Activated CD4-positive, alpha-beta T cell treated with anti-CD3 and anti-CD28 coated beads, Interleukin-2, amount 50 U/mL, for 4 hours (primary cell): Measurements from ENCODE around the gene PPP2R5C.
"Not testable (repeated sequence)": the region's sequence is repeated elsewhere in the genome, so short reads cannot be mapped to it uniquely, and the experiment has no call there.

Source experiments
- DNase-seq, 2 experiments: peaks; one replicate each; pipeline ENCODE4 v3.0.0-alpha.2; 2020

Gene PPP2R5C

DNA sequence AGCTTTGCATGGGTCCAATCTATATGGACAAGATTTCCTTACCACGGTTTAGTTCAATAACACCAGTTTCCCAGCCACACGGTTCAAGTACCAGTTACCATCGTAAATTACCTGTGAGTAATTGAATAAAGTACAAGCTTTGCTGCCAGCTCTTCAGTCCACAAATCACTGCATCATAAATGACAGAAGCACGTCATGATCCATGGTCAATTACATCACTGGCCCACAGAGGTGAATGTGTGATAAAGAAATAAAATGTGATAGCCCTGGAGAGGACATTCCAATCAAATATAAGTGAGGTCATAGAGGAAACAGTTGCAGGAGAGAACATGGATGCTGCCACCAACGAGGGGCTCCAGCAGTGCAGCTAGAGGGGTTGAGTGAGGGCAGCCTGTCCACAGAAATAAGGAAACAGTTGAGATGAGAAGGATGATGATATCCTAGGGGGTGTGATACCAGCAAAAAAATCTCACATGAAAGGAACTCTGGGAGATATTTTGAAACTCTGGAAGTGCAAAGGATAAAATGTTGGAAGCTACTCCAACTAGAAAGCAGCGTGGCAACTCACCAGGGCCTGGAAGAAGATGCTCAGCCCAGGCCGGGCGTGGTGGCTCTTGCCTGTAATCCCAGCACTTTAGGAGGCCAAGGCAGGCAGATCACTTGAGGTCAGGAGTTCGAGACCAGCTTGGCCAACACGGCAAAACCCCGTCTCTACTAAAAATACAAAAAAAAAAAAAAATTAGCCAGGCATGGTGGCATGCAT lies 197.1 kb downstream of the PPP2R5C start:
- DNase-seq: no peak

- DNase-seq: no peak
These were observed 197.8 kb downstream of the PPP2R5C start for GRCh38 chr14:101959277-101959676.

- no peak for DNase-seq
These were observed 198.7 kb downstream of the PPP2R5C start for GRCh38 chr14:101960225-101960624.

DNA sequence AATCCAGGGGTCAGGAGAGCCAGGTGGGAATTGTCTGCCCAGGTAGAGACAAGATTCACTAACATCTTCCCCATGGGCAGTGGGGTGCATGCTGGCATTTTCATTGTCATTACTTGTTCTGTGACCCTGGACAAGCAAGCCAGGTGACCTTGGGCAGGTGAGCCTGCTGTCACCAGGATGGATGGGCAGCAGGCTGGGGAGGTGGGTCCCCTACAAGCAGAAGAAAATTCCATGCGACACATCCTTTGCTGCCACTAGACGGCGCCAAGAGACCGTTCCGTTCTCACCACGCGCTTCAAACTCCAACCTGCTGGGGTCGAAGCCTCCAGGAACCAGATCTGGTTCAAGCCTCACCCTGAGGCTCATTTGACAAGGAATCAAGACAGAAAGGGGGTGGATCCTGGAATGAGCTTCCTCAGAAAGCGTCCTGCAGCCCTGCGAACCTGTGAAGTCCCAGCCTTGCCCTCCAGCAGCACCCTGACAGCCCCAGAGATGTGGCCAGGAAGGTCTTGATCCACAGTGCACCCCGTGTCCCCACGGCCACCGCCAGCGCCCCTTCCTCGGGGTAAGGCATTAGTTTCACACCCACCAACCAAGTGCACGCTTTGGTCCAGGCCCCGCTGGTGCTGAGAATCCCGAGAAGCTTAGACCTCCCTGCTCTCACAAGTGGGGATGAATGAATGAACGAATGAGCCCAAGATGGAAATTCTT lies 199.7 kb downstream of the PPP2R5C start:
- peak; percentile 66 to 68 for DNase-seq

DNA sequence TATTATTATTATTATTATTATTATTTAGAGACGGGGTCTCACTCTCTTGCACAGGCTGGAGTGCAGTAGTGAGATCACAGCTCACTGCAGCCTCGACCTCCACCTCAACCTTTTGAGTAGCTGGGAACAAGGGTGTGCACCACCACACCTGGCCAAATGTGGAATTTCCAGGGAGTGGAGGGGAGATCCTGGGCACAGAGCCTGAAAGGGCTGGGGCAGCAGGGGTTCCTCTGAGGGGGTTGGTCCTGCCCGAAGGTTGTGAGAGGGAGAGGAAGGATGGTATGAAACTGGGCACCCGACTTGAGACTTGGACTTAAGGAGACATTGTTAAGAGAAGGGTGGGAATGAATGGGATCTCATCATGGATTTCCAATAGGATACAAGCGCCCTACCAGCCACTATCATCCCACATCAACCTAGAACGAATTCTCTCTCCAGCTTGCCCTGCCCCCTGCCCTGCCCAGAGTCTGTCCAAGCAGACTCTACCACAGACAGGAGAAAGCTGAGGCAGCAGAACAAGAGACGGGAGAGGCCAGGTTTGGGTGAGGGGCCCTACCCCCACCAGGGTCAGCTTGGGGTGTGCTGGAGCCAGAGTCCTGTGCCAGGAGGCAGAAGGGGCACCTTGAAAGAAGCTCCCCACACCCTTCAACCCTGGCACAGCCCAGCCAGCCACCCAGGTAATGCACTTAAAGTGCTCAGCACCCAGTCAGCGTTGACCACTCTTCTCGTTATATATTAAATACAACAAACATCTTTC lies 200.4 kb downstream of the PPP2R5C start:
- no peak for DNase-seq

- no peak for DNase-seq
These were observed 201.0 kb downstream of the PPP2R5C start for GRCh38 chr14:101962503-101962874.

- DNase-seq: no peak
These were observed 201.5 kb downstream of the PPP2R5C start for GRCh38 chr14:101963052-101963451.

DNA sequence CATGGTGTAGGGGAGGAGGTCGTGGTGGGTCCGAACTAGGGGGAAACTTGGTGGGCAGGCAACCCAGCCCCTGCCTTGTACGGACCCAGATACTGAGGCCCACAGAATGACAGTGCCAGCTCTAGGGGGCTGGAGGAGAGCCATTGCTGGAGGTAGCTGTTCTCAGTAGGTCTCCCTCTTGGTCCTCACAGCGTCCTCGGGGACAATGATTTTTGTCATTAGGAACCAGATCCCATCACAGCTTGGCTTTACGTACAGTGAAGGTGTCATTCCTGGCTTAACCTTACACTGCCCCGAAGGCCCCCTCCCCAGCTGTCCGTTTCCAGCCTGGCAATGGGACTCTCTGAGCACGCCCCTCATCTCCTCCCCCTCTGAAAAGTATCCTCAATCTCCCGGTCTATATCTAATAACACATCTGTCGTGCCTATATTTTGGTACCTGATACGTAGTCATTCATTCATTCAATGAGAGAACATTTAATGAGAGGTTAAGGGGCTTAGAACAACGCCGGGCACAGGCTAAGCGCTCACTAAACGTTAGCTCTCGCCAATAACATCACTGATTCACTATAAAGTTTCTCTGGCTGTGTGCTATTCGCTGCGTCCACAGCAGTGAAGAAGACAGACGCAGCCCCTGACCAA lies 202.3 kb downstream of the PPP2R5C start:
- no peak for DNase-seq

GRCh38 chr14:101964297-101965180 lies 203.0 kb downstream of the PPP2R5C start, which contains the start of gene DYNC1H1:
DYNC1H1 (plus strand) TSS chr14:101964573; CDS start chr14:101964692, 119 bp downstream.
- DNase-seq: peak; percentile 76 to 80

DNA sequence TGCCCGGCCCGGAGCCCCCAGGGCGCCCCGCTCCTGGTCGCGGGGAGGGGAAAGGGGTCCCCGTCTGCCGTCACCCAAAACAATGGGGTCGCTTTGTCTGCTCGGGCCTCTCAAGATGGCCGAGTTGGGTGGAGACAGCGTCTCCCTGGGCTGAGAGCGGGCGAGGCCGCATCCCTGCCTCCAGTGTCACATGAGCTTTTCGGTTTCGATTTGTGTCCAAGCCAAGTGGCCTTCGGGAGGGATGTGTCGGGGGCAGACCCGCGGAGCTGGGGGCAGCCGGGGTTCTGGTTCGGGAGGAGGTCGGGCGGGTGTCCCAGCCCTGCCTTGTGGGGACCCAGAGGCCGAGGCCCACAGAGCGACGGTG lies 203.7 kb downstream of the PPP2R5C start:
- DNase-seq: peak; percentile 34 to 40

DNA sequence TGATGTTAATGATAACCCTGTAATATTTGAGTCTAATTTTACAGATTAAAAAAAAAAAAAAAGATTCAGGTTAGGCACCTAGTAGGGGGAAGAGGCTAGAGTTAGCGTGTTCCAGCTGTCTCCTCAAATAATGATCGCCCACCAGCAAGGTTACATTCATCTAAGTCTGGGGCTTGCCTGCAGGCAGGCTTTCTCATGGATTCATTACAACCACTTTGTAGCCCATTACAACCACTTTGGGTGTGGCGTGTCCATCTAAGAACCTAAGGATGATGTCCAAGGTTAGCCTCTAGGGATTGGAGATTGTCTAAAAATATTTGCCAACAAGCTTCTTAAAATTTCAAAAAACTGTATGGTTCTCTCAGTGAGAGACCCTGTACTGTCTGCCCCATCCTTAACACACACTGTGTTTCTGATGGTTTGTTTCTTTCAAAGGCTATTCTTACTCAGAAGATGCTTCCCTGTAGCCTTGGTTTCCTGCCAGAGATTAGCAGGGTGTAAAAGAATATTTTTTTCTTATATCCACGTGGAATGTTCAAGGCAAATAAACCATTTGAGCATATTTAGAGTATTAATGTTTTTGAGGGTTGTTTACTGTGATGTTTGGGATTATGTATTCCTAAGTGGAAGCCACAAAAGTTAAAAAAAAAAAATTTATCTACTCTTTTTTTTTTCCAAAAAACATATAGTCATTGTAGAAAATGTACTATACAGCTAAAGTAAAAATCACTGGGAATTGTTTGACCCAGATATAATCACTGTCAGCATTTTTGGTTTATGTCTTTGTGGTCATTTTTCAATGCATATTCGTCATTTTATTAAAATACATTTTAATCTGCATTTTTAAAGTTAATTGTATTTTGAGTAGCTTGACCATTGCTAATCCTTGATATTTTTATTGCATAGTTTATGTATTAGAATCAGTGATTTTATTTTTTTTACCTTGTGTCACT lies 204.5 kb downstream of the PPP2R5C start:
- DNase-seq: no peak

- no peak for DNase-seq
These were observed 205.2 kb downstream of the PPP2R5C start for GRCh38 chr14:101966742-101967141.

DNA sequence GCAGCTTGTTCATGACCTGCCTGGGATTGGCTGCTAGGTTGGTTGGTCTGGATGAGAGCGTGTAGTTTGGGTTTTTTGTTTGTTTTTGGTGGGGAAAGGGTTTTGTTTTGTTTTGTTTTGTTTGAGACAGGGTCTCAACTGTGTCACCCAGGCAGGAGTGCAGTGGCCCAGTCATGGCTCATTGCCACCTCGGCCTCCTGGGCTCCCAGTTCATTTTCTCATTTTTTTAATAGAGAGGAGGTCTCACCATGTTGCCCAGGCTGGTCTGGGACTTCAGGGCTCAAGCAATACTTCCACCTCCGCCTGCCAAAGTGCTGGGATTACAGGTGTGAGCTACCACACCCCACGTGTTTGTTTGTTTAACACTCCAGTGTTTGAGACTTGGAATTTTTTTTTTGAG lies 206.7 kb downstream of the PPP2R5C start:
- no peak for DNase-seq

GRCh38 chr14:101969481-101969880 lies 208.0 kb downstream of the PPP2R5C start:
- DNase-seq: no peak

DNA sequence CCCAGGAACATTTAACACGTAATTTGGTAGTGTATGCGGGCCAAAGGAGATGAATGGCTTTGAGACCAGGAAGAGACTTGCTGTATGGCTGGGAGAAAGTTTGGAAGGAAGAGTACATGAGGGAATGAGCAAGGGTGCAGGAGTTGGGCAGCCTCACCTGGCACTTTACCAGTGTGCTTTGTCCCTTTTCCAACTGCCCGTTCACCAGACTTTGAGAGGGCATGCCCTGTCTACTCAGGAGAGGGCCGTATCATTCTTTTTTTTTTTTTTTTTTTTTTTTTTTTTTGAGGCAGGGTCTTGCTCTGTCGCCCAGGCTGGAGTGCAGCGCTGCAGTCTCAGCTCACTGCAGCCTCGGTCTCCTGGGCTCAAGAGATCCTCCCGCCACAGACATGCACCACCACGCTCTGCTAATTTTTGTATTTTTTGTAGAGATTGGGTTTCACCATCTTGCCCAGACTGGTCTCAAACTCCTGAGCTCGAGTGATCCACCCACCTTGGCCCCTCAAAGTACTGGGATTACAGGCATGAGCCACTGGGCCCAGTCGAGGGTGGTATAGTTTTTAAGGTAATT lies 209.4 kb downstream of the PPP2R5C start:
- DNase-seq: no peak

- DNase-seq: not testable (repeated sequence)
These were observed 209.9 kb downstream of the PPP2R5C start for GRCh38 chr14:101971458-101971857.

DNA sequence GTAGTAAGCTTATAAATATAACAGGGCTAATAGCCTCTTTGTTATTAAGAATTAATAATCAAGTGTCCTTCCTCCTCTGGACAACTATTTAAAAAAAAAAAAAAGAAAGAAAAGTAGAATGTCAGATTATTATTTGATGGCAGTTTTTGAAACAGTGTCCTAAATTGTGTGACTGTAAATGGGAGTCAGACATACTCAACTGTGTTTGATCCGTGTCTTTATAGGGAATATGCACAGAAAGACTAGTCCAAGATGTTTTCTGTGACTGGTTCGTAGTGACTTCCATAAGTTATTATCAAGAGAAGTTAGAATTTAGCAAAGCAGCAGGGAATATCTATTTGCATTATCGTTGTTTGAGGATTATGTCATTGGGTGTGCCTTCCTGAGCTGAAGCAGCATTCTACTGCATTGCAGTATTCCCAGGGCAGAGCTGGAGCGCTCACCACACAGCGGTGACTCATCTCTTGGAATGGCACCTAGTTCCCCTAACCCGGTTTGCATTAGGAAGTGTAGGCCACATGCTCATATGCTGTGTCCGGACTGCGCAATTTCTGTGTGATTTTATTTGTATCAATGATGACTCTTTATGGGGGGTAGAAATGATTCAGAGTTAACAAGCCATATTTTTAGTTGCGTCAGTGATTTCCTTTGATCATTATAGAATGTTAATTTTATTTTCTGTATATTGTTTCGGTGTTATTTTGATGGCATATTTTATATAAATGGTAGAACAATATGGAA lies 210.8 kb downstream of the PPP2R5C start:
- no peak for DNase-seq

DNA sequence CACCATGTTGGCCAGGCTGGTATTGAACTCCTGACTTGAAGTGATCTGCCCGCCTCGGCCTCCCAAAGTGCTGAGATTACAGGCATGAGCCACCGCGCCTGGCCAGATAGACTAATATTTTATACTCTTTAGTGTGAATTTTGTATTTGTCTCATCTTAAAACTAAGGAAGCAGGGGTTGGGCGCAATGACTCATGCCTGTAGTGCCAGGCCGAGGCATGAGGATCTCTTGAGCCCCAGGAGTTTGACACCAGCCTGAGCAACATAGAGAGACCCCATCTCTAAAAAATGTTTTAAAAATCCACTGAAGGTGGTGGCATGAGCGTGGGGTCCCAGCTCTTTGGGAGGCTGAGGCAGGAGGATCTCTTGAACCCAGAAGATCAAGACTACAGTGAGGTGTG lies 211.8 kb downstream of the PPP2R5C start:
- no peak for DNase-seq

GRCh38 chr14:101975231-101975630 lies 213.7 kb downstream of the PPP2R5C start:
- no peak for DNase-seq
